Activated CD8-positive, alpha-beta memory T cell treated with anti-CD3 and anti-CD28 coated beads for 4 hours (primary cell): ENCODE data around the gene PDCD4.
A peak's percentile ranks its signal among the peaks of the same experiment; 100 is the strongest.
"Not testable (repeated sequence)": the region's sequence is repeated elsewhere in the genome, so short reads cannot be mapped to it uniquely, and the experiment has no call there.

Experiments used
- DNase-seq, 2 donors: peaks; one replicate each; pipeline ENCODE4 v3.0.0-alpha.2; 2020; ENCODE audit warnings: low read depth in 2 of 2

PDCD4 gene

DNA sequence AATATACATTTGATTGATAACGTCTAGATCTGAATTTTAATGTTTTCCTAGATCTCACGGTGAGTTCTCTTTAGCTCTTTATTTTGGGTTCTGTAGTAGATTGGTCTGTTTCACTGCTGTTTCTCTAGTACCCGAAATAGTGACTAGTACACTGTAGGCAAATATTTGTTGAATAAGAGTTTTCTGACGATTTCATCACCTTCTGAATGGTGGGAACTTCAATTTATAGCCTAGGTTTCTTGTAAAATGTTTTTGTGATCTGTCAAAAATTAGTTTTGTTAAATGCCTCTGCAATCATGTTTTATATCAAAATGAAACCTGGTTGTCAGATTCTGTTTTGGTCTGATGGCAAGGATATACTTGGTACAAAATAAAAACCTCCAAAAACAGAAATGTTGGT is 10.2 kb downstream of the PDCD4 start:
- DNase-seq, result no peak

DNA sequence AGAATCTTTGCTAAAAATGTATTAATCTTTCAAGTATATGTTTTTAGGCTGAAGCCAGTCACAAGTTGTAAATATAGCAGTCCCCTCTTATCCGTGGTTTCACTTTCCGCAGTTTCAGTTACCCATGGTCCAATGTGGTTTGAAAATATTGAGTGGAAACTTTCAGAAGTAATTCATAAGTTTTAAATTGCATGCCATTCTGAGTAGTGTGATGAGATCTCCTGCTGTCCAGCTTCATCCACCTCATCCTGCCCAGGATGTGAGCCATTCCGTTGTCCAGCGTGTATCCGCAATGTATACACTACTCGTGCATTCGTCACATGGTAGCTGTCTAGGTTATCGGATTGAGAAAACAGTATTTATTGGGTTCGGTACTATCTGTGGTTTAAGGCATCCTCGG is 12.2 kb downstream of the PDCD4 start:
- DNase-seq, result no peak

DNA sequence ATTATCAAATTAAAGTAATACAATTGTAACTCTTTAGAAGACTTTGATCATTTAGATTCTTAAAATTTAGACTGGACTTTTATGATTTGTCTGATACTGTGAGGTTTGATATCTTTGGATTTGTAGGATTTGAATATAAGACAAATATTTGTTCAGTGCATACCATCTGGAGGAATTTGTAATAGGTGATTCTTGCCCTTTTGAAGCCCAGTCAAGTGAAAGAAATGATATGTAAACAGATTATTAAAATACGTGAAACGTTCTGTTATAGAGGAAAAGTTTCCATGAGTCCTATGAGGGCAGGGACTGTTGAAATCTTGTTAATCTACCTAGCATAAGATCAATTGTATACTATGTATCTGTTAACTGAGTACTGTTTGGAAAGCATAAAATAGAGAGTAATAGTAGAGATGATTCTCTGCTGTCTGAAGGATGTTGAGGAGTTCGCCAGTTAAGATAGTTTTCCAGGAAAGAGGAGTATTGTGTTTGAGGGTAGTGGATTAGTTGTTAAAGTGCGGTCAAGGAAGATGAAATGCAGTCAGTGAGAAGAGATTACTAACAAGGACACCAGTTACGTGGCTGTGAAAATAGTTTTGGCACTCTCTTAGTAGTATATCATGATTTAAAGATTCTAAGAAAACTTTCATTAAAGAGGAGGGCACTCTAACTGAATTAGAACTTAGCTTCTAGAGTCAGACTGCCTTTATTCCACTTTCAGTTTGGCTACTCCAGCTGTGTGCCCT is 14.4 kb downstream of the PDCD4 start:
- no peak for DNase-seq

DNA sequence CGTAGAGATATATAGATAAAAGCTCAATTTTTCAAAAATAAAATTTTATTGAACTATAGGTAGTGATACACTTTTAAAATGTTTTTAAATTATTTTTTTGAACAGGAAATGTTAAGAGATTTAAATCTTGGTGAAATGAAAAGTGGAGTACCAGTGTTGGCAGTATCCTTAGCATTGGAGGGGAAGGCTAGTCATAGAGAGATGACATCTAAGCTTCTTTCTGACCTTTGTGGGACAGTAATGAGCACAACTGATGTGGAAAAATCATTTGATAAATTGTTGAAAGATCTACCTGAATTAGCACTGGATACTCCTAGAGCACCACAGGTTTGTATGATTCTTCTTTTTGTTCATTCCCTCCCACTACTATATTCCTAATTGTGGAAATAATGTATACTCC is 15.8 kb downstream of the PDCD4 start:
- DNase-seq, result no peak

DNA sequence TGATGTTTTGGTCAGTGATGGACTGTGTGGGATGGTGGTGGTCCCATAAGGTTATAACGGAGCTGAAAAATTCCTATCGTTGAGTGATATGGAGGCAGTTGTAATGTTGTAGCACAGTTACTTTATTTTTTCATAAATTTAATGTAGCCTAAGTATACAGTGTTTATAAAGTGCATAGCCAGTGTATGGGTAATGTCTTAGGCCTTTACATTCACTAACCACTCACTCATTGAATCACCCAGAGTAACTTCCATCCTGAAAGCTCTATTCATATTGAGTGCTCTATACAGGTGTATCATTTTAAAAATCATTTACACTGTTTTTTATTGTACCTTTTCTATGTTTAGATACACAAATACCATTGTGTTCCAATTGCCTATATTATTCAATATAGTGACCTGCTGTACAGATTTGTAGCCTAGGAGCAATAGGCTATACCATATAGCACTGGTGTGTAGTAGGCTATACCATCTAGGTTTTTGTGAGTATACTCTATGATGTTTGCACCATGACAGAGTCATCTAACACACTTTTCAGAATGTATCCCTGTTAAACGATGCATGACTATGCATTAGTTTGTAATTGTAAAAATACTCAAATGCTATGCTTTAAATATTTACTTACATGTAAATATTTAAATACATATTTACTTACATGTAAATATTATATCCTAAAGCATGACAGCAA is 21.0 kb downstream of the PDCD4 start:
- no peak for DNase-seq

DNA sequence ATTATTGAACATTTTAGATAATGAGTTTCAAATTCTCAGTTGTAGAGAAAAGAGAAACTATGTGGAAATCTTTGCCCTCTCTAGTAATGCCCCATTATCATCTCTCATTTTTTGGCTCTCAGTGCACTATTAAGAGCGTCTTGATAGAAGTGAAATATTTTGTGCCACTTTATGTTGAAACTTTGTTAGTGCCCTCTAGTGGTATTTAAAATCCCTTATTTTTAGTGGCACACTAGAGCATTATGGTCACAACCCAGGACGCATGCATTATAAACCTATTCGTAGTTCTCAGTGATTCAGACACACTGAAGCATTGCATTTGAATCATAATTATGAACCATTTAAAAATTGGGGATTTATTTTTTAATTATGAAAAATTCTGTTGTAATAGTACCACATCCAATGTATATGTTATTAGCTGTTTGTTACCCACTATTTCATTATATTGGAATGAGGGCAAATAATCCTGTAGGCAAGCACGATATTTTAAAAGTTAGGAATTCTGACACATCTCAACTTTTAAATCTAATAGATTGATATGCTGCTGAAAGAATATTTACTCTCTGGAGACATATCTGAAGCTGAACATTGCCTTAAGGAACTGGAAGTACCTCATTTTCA is 21.9 kb downstream of the PDCD4 start:
- no peak for DNase-seq

DNA sequence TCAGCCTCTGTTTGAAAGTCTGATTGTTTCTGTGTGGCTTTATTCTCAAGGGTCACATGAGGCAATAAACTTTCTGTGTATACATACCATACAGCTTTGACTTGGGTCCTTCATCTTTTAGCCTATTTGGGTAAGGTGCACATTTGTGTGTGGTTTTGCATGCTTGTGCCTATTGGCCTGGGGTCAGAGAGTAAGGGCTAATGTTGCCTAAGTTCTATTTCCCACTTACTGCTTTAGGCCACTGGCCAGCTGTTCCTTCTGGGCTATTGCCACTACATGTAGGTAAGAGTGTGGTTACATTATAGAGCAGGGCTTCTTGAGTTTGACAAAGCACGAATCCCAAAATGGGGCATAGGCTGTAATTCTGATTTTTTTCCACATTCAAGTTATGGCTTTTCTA is 25.5 kb downstream of the PDCD4 start:
- DNase-seq, result no peak

DNA sequence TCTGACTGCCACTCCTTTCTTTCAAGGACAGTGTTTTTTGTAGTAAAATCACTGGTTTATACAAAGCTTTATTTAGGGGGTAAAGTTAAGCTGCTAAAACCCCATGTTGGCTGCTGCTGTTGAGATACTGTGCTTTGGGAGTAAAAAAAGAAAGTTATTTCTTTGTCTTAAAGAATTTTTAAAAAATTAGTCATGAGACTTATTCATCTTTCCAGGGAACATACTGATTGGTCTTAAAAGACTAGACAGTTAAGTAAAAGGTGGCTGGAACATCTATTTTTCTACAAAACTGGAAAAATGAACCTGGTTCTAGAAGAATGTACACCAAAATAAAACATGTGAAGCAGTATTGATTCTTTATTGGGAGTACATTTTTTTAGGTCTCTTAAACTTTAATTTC is 26.7 kb downstream of the PDCD4 start:
- no peak for DNase-seq

DNA sequence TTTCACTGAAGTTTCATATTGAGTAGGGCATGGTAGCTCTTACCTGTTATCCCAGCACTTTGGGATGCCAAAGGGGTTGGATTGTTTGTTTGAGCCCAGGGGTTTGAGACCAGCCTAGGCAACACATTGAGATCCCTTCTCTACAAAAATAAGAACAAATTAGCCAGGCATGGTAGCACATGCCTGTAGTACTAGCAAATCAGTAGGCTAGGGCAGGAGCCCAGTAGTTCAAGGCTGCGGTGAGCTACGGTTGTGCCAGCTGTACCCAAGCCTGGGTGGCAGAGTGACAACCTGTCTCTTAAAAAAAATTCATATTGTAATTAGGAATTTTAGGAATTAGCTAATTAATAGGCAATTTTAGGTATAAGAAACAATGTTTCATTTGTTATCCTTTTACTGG is 29.3 kb downstream of the PDCD4 start:
- DNase-seq, result no peak

DNA sequence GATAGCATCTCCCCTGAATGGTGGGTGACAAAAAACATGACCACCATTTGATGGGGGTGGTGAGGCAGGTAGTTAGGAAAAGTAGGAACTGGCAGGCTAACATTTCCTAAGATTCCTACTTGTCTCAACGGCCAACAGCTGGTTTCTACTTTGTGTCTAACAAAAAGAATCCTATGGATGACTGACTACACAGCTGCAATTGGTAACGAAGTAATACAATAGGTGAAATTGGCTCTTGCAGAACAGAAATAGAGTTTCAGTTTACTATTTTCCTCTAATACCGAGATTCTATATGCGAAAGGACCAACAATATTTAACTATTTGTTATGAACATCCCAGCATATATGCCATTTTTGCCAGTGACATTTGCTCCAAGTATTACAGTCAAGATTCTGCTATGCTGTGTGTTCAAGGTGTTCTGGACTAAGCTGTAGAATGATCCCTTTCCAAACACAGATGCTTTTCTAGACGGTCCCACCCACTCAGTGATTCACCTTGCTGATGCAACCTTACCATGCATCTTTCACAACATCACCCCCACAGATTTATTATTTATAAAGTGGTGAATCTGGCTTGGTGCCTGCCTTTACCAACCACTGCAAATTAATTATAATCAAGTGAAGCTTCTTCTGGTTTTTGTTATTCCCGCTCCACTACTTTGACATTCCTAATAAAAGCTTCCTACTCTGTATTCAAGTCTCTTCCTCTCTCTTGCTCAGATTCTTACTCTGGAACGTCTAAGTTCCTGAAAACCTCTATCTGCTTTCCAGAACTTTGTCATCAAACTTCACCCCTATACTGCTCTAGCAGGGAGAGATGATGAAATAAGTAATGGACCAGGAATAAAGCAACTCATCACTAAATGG is 30.5 kb downstream of the PDCD4 start:
- DNase-seq, result peak; percentile 7 to 12

DNA sequence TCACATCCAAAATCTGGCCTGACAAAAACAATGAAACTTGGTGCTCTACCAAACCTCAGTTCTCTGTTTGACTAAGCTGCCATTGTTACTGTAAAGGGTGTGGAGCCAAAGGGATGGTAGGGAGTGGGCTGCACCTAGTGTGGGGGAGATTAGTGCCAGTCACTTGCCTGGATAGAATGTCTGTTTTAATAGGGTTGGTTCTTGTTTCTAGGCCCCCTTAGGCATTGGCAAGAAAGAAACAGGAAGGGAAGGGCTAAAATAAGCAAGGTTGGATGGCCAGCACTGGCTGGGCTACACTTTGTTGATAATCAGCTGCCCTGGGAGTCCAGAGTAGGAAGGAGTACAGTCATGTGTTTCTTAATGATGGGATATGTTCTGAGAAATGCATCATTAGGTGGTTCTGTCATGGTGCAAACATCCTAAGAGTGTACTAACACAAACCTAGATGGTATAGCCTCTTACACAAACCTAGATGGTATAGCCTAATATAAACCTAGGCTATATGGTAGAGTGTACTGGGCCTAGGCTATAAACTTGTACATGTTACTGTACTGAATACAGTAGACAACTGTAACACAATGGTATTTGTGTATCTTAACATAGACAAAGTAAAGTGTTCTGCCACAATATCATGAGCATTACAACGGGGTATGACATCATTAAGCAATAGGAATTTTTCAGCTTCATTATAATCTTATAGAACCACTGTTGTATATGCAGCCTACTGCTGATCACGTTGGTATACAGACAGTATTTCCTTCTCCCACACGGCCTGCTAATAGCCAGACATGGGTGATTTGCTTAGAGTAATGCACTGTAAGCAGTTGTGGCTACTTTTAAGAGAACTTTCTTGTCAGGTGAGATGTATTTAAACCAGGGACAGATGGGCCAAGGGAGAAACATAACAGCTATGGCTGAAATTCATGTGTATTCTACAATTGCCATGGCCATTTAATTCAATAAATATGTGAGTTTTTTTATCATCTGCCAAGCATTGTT is 31.9 kb downstream of the PDCD4 start:
- no peak for DNase-seq

DNA sequence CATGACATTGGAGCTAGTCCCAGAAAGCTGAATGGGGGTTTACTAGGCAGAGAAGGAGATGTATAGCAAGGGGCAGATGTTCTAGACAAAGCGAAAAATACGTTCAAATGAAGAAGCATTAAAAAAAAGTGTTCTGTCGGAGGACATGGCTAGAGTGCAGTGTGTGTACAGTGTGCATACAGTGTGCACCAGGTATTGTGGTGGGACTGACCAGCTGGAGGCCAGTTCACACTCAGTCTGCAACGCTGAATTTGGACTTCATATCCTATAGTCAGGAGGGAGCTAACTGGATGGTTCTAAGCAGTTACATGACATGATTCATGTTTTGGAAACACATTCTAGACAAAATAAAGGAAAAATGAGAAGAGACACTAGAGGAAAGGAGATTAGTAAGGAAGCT is 38.4 kb downstream of the PDCD4 start:
- DNase-seq, result no peak

DNA sequence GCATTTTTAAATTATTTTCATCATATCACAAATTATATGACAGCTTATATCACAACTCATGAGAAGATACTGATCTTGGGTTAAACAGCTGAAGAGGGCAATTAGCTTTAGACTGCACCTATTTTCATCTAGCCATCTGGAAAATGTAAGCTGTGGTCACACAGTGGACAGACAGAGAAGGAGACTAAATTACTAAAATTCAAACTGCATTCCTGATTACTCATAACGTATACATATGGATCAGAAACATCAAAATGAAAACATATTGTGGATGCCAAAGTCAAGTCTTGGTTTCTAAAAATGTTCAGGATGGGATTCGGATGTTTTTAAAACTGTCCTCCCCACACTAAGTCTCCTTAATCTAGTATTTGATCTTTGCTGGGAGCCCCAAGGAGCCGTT is 40.6 kb downstream of the PDCD4 start:
- DNase-seq, result no peak

DNA sequence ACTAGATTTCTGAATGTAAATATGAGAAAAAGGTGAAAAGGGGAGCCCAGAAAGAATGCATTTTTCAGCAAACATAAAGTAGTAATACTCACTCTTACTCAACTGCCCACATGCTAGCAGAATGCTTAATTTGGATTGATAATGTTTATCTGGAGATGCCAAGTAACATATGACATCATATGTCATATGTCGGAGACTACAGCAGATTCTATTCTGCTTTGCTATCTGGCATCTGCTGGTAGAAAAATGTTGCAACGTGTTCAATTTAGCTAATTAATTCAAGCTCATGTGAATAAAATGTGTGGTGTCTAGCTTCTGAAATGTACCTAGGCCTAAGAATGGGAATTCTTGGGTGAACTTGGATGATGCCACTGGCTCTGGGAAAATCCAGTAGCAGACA is 42.7 kb downstream of the PDCD4 start:
- DNase-seq, result no peak

DNA sequence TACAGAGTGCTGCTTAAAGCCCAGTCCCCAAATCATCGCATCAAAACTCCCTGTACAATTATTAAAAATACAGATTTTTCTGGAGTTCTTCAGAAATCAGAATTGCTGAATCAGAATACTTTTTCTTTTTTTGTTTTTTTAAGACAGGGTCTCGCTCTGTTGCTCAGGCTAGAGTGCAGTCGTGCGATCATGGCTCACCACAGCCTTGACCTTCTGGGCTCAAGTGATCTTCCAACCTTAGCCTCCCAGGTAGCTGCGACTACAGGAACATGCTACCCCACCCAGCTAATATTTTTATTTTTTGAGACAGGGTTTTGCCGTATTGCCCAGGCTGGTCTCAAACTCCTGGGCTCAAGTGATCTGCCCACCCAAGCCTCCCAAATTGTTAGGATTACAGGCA is 43.3 kb downstream of the PDCD4 start:
- DNase-seq, result no peak

DNA sequence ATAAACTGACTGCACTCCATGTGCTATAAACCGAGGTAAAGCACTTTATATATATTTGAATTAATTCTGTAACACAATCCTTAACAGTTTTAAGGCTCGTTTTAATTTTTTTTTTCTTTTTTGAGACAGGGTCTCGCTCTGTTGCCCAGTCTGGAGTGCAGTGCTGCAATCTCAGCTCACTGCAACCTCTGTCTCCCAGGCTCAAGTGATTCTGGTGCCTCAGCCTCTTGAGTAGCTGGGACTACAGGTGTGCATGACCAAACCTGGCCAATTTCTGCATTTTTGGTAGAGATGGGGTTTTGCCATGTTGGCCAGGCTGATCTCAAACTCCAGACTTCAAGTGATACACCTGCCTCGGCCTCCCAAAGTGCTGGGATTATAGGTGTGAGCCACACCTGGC is 43.9 kb downstream of the PDCD4 start:
- not testable (repeated sequence) for DNase-seq

DNA sequence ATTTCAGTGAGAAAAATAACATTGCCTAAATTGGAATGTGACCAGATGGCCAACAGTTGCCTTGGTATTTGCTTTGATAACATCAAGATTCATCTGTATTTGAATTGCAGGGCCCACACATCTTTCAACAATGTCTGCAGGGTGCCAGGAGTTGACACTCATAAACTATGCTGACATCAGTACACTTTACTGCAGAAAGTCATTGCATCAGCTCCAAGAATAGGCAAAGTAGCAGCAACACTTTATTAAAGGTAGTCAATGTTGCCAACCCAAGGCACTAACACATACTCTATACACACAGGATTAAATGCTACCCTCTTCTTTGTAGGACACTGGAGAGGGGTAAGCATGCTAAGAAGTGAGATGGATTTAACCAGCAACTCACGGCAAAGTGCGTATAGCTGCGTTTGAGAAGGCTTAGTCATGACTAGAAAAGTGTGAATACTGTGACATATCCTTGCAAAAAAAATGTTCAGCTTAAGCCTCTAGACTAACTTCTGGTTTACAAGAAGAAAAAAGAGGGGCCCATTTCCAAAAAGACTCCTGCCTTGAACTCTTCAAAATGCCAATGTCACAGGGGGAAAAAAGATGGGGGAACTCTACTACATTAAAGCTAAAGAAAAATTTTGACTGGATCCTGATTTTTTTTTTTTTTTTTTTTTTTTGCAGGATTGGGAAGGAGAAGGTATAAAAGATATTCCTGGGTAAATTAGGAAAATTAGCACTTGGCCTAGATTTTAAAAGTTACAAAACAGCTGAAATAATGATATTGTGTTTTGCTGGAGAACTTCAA is 45.0 kb downstream of the PDCD4 start:
- no peak for DNase-seq

DNA sequence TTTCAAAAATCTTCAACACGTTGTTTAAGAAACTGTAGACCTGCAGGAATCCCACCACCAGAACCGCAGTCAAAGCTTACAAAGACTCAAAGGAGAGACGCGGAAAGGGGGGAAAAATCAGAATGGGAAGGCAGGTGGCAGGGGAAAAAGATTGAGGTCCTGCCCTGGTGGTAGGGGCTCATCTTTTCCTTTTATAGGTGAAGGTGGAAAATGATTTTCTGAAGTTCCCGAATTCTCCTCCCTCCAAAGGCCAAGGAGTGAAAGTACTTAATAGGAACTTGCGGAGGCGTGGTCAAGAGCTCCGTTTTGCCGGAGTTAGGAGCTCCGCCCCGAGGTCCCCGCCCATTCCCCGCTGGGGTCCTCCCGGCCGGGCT is 46.5 kb downstream of the PDCD4 start:
- peak; percentile 64 to 70 for DNase-seq

DNA sequence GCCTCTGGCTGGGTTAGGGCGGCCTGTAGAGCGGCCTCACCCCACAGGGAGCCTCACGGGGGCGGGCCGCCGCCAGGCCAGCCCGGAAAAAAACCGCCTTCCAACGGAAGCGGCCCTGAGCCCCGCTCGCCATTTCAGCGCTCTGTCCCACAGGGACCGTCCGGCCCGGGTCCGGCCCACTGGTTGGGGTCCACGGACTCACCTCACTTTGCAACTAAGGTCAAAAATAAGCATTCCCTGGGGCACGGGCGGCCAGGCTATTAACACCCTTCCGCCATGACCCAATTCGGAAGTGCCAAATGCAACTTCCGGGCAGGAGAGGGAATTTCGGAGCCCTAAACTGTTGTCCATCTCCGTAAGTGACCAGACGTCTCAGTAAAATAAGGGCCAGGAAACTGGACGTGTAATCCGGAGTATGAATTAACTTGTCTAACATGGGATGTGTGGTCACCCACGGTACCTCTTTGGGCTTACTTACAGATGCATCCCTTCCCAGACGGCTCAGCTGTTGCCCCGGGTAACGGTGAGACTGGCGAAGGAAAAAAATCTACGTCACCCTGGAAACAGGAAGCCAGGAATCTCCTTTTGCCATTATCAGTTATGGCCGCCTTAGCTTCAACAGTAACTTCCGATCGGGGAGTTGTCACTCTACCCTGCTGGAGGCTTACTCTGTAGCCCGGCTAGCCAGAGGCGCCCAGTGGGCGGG is 47.1 kb downstream of the PDCD4 start, which contains the start of gene BBIP1:
TSS of gene BBIP1 (minus strand) at position 538 of the 706 bp plus-strand sequence. CDS start 1,023 bp downstream, outside the sequence.
- DNase-seq, result peak in 1 of 2 donors; percentile 93
